Stimulated activated CD4-positive, alpha-beta T cell treated with anti-CD3 and anti-CD28 coated beads, Interleukin-4, amount 100 ng/mL, for 24 hours (primary cell): ENCODE data around the gene TMF1.

Experiments used
- DNase-seq: peaks from one replicate; pipeline ENCODE4 v3.0.0-alpha.2; 2020

Gene TMF1

DNA sequence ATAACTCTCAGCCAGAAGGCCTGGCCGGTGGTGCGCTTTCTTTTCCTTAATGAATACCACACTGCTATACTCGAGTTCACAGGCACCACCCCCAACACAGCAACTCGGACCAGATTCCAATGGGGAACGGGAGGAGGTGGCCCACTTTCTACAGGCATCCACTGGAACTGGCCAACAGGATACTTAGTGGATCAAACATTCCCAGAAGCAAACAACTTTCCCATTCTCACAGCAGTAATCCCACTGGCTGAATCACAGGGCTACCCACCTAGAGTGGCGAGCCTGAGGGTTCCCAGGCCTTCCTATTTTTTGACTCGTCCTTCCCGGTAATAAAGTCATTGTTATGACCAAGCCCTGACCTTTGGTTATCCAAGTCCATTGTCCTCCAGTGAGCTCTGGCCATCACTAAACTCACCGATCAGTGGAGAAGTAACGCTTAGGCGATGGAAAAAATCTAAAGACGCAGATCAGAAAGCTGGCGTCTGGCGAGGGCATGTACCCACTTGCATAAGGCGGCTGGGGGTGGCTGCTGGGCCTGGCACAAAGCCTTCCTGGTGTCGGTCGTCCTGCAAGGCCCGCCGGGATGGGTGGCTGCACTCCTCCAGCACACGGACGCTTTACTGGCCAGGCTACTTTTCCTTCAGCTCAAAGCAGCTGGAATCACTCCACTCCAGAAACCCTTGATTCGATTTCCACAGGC, 39.9 kb downstream of the TMF1 start:
- DNase-seq: no peak

DNA sequence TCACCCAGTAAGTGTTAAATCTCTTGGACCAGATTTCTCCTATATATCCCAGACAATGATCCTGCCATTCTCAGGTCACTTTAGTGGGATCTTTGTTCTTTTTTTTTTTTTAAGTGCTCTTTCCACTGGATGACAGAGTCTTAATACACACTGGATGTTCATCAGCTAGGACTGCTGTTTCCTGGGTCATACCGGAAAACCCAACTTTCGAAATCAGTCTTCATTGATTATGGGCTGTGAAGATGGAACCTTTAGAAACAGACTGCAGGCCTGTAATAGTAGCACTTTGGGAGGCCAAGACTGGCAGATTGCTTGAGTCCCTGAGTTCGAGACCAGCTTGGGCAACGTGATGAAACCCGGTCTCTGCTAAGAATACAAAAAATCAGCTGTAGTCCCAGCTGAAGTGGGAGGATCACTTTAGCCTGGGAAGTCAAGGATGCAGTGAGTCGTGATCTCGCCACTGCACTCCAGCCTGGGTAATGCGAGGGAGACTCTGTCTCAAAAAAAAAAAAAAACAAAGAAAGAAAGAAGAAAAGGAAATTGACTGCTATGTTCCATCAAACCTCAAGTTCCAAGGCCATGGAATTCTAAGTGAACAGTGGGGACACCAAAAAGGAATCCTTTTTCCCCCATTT, 40.9 kb downstream of the TMF1 start:
- DNase-seq: no peak

DNA sequence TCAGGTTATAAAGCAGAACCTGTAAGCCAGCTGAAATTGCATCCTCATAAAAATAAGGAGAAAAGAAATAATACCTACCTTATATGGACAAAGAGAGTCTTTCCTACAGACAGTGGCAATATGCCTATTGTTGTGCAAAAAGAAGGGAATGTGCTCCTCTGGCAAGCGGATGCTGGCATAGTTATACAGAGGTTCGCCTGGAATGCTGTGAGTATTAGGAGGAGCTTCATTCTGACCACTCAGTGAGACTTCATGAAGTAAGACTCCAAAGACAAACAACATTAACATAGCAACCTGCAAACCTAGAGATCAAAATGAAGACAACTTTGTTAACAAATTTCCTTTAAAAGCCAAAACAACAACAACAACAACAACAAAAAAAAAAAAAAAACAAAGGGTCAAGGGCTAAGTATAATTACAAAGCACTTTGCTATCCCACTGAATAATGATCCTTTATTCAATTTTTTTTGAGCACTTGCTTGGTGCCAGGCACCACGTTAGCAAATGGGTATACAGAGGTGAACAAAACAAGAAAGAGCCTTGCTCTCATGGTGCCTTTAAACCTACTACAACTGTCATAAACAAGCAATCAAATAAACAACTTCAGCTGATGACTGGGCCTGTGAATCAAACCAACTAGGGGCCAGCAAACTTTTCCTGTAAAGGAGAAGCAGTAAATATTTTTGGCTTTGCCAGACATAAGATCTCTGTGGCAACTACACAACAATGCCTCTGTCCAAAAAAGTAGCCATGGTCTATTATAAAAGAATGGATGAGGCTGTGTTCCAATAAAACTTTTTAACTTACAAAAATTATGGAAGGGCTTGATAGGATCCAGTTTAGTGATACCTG, 42.3 kb downstream of the TMF1 start:
- no peak for DNase-seq

DNA sequence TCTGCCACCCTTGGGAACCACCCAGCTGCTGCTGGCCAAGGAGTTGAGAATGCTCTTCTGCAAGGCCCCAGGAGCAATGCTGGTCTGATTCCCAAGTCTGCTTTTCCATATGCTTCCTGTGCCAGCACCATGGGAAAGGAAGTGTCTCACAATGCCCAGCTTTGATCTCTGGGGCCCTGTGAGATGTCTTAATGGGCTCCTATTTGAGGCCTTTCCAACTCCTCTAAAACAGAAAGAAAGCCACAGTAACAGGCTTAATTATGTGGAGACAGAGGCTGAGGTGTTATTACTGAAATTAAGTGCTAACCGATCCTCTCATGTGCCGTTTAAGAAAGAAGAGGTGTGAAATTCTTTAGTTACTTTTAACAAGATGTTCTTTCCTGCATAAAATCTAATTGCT, 43.2 kb downstream of the TMF1 start:
- DNase-seq: no peak

DNA sequence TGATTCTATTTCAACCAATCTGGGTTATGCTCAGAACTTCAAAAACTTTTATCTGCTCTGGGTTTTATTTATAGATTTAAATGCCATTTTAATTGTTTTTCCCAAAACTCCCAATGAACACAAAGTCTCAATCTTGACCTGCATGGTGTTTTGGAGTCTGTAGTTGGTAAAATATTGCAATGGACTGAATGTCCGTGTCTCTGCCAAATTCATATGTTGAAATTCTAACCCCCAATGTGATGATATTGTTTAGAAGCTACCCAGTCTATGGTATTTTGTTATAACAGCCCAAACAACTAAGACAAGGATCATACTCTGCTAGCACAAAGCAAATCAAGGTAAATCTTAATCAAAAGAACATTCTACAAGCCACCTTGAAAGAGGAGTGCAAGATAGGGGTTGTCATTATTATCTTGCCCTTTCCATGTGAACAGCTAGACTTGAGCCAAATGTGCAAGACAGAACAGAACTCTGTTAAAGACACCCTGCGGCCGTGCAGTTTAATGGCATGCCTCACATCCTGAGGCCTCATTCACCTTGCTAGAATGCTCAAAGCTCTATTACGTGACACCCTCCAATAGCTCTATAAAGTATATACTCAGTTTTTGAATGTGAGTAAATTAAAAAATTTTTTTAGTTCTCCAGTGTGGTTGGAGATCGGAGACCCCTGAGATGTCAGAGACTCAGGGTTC, 46.2 kb downstream of the TMF1 start:
- no peak for DNase-seq

DNA sequence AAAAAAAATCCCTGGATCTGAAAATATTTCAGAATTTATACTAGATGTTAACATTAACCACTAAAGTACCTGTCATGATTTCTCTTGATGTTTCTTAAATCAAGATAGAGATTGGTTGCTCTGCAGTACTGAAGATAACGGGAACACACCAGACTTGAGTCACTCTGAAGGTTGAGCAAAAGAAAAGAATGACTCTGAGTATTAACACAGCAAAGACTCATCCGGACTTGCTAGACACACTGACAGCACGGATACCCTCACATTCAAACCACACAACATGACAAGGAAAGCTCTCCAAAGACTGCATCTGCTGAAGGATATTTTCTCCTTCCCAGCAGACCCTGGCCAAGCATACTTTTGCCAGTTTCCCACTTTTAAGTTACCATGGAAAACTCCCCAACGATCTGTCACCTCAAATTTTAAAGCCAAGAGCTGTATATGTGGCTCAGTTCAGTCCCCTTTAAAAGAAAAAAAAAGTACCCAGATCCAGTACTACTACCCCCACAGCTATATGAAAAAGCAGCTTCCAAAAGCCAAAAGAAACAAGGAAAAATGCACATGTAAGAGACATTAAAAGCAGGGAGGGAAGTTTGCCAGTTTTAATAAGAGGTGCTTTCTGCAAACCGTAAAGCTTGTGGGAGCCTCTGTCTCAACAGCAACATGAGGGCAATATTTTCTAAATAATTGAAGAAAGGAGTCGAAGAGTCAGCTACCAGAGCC, 46.9 kb downstream of the TMF1 start:
- no peak for DNase-seq

DNA sequence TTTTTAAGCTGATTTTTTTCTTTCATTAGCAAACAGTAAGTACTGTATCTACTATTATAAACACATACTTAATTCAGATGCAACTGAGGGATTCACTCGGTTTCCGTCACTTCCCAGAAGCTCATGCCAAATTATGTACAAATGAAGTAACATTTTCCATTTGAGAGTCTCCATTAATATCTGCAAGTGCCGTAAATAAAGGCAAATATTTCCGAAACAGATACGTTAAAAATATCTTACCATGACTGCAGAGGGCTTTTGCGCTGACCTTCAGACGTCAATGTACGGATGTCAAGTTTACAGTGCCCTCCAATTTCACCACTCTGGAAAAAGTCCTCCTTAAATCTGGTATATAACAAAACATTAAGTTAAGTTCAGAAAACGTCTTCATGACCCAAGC, 48.0 kb downstream of the TMF1 start:
- no peak for DNase-seq

DNA sequence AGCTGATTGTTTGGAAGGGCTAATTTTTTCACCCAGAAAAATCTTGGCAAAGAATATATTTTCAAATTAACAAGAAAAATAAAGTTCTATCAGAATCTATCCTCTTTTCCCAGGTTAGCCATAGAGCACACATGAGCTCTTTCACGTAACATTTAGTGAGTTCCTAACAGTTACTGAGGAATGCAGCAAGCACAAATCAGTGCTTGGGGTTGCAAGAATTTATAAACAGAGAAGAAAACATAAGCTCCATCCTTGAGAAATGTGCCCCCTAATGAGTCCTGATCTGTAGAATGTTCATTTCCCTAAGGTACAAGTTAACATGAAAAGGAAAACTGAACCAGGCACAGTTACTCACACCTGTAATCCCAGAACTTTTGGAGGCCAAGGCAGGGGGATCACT, 52.5 kb downstream of the TMF1 start:
- no peak for DNase-seq

DNA sequence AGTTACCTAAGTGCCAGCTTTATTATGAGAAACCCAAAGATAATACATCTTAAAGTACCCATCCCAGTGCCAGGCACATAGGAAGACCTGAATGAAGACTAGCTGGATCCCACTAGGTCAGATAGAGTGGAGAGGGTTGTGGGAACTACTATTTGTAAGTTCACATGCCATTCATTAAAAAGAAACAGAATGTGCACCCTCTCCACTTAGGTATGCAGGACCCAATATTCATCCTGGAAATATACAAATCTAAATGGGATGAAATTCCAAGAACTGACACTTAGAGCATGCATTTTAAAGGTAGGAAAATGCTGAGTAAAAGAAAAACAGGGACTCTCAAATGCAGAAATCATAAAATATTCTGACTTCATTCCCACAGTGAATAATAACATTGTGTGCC, 53.0 kb downstream of the TMF1 start:
- DNase-seq: no peak

DNA sequence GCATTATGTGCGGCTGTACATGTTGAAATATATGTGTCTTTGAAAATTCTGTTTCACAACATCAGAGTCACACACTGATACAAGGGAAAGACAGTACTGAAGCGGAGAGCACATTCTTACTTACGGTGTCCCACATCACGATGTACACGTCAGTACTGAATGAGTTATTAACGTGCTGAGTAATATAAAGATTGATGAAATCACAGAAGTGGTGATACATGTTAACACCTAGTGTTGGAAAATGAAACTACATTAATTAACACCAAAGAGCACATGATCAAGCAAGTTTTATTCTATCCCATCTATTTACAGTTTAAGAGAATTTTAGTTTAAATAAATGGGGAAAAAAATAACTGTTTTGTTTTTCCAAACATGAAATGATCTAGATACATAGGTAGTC, 54.2 kb downstream of the TMF1 start:
- DNase-seq: no peak

DNA sequence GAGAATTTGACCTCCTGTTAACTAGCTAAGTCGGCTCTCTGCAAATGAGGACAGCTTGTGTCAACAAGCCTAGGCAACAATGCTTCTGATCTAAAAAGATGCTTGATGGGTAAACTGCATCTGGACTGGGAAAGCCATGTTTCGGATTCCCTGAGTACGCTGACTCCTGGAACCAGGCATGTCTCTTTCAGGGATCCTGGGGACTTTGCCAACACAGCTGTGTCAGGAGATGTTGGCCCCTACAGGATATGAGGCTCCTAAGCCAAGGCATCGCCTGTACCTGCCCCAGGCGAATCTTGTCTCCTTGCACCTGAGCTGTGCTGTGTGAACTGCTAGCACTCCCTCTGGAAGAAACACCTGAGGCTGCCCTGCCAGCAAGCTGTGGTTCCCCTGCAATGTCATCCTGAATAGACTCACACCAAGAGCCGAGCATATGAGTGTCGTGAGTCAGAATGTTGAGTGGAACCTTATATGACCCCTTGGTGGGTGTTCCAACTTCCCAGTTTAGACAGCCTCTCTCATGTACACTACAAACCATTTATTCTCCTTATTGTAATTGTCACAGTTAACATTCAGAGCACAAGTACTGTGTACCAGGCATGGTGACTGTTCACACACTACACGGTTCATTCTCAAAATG, 55.7 kb downstream of the TMF1 start:
- DNase-seq: no peak

DNA sequence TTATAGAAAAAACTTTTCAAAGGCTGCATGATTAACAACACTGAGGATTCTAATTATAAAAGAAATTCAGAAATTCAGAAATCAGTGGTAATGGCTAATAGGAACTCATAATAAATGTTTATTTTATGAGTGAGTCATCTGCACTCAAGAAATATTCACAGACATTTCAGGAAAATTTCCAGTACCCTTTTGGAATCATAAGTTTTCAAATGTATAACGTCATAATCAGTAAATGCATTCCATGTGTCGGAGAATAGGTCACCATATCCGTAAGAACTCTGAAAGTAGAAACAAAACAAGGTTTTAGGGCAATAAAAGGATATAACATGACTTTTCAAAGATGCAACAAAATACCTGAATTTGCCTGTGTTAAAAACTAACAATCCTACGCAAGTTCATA, 63.4 kb downstream of the TMF1 start:
- no peak for DNase-seq

DNA sequence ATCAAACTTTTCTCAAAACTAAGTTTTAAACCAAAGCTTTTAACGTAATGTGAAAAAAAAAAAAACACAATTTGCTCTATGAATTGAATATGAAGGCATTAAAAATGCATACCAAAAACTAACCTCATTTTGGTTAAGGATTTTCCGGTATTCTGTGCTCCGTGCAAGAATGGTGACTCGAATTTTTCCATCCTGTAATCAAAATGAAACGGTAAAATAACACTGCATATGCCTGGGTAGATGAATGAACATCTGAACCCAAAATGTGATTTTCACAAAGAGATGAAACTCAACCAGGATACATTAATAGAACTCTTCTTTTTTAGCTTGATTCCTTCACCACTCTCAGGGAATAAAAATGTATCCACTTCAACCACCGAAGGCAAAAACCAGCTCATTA, 64.8 kb downstream of the TMF1 start:
- no peak for DNase-seq

DNA sequence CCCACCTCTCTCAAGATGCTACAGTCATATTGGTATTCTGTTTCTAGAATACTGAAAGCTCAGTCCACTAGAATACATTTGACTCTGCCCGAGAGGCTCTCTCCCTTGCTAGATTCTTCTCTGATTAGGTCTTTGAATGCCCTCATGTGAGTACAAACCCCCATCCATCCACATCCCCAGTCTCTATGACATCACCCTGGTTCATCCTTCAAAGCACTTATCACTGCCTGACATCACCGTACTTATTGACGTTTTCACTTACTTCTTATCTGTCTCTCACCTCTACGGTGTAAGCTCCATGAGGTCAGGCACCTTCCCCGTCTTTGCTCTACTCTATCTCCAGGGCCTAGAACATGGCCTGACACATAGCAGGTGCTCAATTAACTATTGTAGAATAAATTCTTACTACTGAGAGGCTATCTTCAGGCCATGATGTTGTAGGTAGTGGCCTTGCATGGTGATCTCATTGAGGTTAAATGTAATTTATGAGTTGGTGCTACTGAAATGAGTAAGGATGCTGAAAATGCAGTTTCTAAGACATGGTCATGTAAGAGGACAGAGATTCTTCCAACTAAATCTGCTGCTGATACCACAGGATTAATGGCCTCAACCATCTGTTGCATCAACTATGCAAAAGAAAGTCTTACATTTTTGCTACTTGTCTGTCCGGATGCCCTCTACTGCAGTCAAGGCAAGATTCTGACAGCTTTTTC, 65.5 kb downstream of the TMF1 start:
- DNase-seq: no peak

DNA sequence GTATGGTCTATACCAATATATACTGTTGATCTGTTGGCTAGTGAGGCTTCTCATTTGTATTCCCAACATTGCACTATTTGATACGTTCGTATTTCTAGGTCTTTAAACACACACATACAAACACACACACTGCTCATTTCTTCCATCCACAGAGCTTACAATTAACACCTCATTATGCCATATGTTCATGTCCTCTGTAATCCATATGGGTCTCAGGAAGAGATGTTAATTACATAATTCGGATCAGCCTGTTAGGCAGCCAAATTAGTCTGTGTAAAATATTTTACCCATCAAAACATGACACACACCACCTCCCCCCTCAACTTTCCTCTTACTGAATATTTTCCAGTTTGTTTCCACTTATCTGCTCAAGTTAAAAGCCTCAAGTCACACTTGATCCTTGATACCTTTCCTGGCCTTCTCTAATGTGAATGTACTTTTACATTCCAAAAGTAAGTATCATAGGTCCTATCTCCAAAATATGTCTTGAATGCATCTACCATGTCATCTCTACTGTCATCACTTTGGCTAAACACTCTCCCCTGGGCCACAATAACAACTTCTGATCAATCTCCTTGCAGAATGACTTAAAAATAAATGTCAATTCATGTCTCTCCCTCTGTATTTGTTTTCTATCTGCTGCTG, 66.9 kb downstream of the TMF1 start:
- DNase-seq: no peak

DNA sequence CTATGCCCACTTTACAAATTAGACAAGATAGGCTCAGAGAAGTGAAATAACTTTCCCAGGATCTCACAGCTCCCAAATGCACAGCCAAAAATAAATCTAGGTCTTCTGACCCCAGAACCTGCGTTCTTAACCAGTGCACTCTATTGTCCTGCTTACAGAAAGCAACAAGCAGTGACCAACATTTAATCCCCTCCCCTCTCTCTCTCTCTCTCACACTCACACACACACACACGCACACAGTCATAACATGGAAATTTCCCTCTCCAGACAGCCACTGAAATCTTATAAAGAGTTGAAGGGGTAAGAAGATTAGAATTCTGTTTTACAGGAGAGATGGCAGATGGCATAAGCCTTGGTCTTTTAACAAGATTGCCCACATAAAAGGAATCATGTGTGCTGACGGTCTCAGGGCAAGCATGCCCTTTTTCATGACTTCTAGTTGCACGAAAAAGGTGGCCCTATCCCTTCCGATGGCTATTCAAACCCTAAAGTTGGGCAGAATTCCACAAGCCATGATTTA, 68.1 kb downstream of the TMF1 start:
- DNase-seq: no peak

DNA sequence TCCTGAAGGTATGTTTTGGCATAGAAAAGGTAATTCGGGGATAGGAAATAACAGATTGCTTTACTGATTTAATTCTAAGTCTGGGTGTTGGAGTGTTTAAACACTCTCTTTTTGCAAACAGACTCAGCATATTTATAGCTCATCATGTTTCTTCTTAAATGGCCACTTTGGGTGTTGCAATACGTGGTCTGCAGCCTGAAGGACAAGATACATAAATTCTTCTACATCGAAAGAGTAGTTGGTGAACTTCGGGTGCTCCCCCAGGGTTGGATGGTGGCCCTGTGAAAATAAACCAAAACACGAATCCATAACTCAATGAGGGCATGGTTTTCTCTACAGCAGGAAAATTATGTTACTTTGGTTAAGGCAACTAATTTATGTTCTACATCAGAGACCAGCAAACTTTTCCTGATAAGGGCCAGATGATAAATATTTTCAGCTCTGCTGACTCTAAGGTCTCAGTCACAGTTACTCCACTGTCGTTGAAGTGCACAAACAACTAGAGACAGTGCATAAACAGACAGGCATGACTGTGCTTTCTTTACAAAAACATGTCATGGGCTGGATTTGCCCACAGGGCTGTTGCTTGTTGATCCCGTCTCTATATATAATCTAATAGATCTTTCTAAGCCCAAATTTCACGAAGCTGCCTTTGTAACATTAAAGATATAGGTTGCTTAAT, 74.5 kb downstream of the TMF1 start:
- DNase-seq: no peak

DNA sequence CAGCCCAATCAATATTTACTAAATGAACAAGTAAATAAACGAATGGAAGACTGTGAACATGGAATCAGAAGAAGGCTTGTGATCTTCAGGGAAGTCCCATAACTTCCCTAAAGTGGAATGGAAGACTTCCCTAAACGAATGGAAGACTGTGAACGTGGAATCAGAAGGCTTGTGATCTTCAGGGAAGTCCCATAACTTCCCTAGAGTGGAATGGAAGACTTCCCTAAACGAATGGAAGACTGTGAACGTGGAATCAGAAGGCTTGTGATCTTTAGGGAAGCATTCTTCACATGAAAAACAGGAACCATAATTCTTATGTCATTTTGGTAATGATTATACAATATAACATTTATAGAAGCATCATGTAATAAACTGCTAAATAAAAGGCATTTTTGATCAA, 77.4 kb downstream of the TMF1 start:
- DNase-seq: no peak

DNA sequence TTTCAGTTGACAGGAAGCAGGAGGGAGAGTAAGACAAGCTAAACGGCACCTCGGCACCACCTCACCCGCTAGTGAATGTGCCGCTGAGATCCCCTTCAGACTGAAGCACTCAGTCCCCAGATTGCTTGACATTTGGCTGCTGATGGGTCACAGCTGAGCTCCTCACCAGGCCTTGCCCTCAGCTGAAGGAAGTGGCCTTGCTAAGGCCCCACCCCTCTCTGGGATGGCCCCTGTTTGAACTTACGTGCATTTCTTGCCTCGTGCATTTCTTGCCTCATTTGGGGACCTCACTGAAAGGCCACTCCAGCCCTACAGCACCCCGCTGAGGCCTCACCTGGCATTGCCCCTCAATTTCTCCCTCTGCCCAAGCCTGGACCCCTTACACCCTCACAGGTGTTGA, 78.5 kb downstream of the TMF1 start:
- no peak for DNase-seq

DNA sequence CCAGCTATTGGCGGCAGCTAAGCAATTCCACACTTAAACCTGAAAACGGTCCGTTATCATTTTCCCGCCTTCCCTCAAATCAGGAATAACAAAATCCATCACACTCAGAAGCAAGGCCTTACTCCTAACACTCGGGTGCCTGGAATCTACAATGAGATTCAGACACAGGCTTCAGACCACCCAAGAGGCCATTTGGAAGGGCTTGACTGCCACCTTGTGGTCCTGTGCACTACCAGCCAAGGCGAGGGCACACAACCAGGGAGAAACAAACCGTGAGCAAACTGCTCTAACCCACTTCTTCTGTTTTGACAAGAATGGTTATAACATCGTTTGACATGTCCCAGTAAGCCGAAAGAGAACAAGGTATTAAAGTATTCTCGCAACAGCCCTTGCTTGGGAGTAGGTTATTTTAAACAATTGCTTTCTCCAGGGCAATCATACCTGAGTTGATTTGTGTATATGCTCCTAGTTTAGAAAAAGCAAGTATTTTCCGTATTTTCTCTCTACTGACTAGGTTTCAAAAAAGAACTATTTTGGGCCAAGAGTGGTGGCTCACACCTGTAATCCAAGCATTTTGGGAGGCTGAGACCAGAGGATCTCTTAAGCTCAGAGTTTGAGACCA, 79.7 kb downstream of the TMF1 start:
- DNase-seq: peak; percentile 29
